Breast epithelium (tissue), 3 donors: ENCODE results near the gene KCTD14.

Experiments used
- CTCF ChIP-seq, 3 donors: fragments of 450-650 bp; IDR thresholded peaks; one replicate each; pipeline ENCODE4 v1.5.1; 2016 to 2017; ENCODE audit warnings: antibody characterized with exemption in 3 of 3, mild to moderate bottlenecking in 3 of 3, moderate library complexity in 3 of 3
- POLR2A ChIP-seq: fragments of 450-650 bp; IDR thresholded peaks from one replicate; pipeline ENCODE4 v1.6.1; 2016; ENCODE audit warnings: antibody characterized with exemption, mild to moderate bottlenecking, moderate library complexity
- POLR2AphosphoS5 ChIP-seq, 3 donors: sonication (generic); formaldehyde crosslinking; IDR thresholded peaks; one replicate each; pipeline ENCODE4 v1.6.1; 2017; ENCODE audit warnings: antibody characterized with exemption in 3 of 3

- TF ChIP-seq CTCF (IDR thresholded peaks at IDR 0.05), result no peak
- TF ChIP-seq POLR2AphosphoS5 (IDR thresholded peaks at IDR 0.05), result no peak
- TF ChIP-seq POLR2A, result no peak
Measured at GRCh38 chr11:78069465-78069864, 46.4 kb upstream of the KCTD14 start.
